Nephron (organoid): ENCODE results near the gene CREB3L1.

Source experiments
- H3K27ac Mint-ChIP-seq, 3 experiments: 2 replicates each; pipeline ENCODE4 v1.8.0; 2020; ENCODE audit warnings: mixed read lengths in 3 of 3, mild to moderate bottlenecking in 2 of 3, moderate library complexity in 1 of 3
- H3K27me3 Mint-ChIP-seq: 2 replicates; pipeline ENCODE4 v1.8.0; 2021; ENCODE audit warnings: low read depth, mild to moderate bottlenecking, moderate library complexity, mixed read lengths
- H3K36me3 Mint-ChIP-seq: 2 replicates; pipeline ENCODE4 v1.8.0; 2020; ENCODE audit warnings: low read depth, mixed read lengths
- H3K4me1 Mint-ChIP-seq: 2 replicates; pipeline ENCODE4 v1.8.0; 2020; ENCODE audit warnings: mixed read lengths
- H3K4me3 Mint-ChIP-seq, 3 experiments: 2 replicates each; pipeline ENCODE4 v1.8.0; 2020; ENCODE audit warnings: mild to moderate bottlenecking in 3 of 3, mixed read lengths in 3 of 3, moderate library complexity in 2 of 3
- H3K9me3 Mint-ChIP-seq: 2 replicates; pipeline ENCODE4 v1.8.0; 2020; ENCODE audit warnings: mixed read lengths
- CTCF ChIP-seq, 3 experiments: fragments of 200-600 bp; sonication (generic); IDR thresholded peaks; one replicate each; pipeline ENCODE4 v1.5.0; 2021; ENCODE audit warnings: antibody characterized with exemption in 3 of 3; ENCODE audit not compliant: unreplicated experiment in 3 of 3

CREB3L1 gene

GRCh38 chr11:46240861-46241260 lies 36.6 kb upstream of the CREB3L1 start:
- Mint-ChIP-seq H3K4me3 (no peak overlapping the region), H3K4me1 (peaks cover 43% of the 10 kb centered on the region), H3K9me3 (no peaks in the 10 kb centered on the region), H3K27ac (peak overlapping the region in 1 of 3 experiments; percentile 79), H3K36me3 (no peaks in the 10 kb centered on the region), H3K27me3 (peaks cover 19% of the 10 kb centered on the region)
- no peak for TF ChIP-seq CTCF (IDR thresholded peaks at IDR 0.05; ENCODE audit: unreplicated experiment in 3 of 3)

GRCh38 chr11:46242041-46242951 lies 35.2 kb upstream of the CREB3L1 start:
- H3K4me3 Mint-ChIP-seq = peak overlapping the region; percentile 87 to 89 (median 89)
- H3K9me3 Mint-ChIP-seq = no peaks in the 10 kb centered on the region
- H3K27me3 Mint-ChIP-seq = peaks cover 14% of the 10 kb centered on the region
- no peaks in the 10 kb centered on the region for H3K36me3 Mint-ChIP-seq
- H3K27ac Mint-ChIP-seq = peak overlapping the region; percentile 98 to 100 (median 98)
- H3K4me1 Mint-ChIP-seq = peaks cover 44% of the 10 kb centered on the region
- no peak for TF ChIP-seq CTCF (IDR thresholded peaks at IDR 0.05; ENCODE audit: unreplicated experiment in 3 of 3)

- peak overlapping the region; percentile 87 to 89 (median 89) for H3K4me3 Mint-ChIP-seq
- no peaks in the 10 kb centered on the region for H3K9me3 Mint-ChIP-seq
- peaks cover 9% of the 10 kb centered on the region for H3K27me3 Mint-ChIP-seq
- peak overlapping the region; percentile 98 to 100 (median 98) for H3K27ac Mint-ChIP-seq
- peaks cover 49% of the 10 kb centered on the region for H3K4me1 Mint-ChIP-seq
- TF ChIP-seq CTCF (IDR thresholded peaks at IDR 0.05; ENCODE audit: unreplicated experiment in 3 of 3) = no peak
- H3K36me3 Mint-ChIP-seq = no peaks in the 10 kb centered on the region
Observed at GRCh38 chr11:46242952-46243795, 34.3 kb upstream of the CREB3L1 start.

- TF ChIP-seq CTCF (IDR thresholded peaks at IDR 0.05; ENCODE audit: unreplicated experiment in 3 of 3) = no peak
- Mint-ChIP-seq H3K4me1 (peaks cover 54% of the 10 kb centered on the region), H3K4me3 (peak overlapping the region; percentile 87 to 89 (median 89)), H3K27me3 (peaks cover 7% of the 10 kb centered on the region), H3K27ac (peak overlapping the region; percentile 98 to 100 (median 98)), H3K9me3 (no peaks in the 10 kb centered on the region), H3K36me3 (no peaks in the 10 kb centered on the region)
Observed at GRCh38 chr11:46243796-46244109, 33.7 kb upstream of the CREB3L1 start.

- Mint-ChIP-seq H3K27ac (peak overlapping the region in 2 of 3 experiments; percentile 64 to 86), H3K27me3 (no peaks in the 10 kb centered on the region), H3K4me3 (peak overlapping the region in 1 of 3 experiments; percentile 12), H3K9me3 (no peaks in the 10 kb centered on the region), H3K36me3 (no peaks in the 10 kb centered on the region), H3K4me1 (peaks cover 57% of the 10 kb centered on the region)
- TF ChIP-seq CTCF (IDR thresholded peaks at IDR 0.05; ENCODE audit: unreplicated experiment in 3 of 3) = no peak
Observed at GRCh38 chr11:46246521-46246920, 30.9 kb upstream of the CREB3L1 start.
